Activated B cell treated with CpG ODN at 0.5 μM for 24 hours (primary cell): ENCODE results near the gene RLN2. TPM values are rescaled to one million over a fixed set of nuclear protein-coding genes. Genes with fewer than 3 reads are reported as not detected.

Experiments used
- ATAC-seq: fragments of 200-7000 bp; cut with Tn5 transposase; one replicate; pipeline ENCODE4 v1.10.0; 2021; ENCODE audit warnings: low read depth, mild to moderate bottlenecking, moderate library complexity
- CTCF ChIA-PET: fragments of 350-600 bp; sonication (Branson Sonifier 250); formaldehyde crosslinking; loops from one replicate; lab custom pipeline; 2021; ENCODE audit warnings: antibody characterized with exemption; lab: Charles Lee
- POLR2A ChIA-PET: fragments of 350-600 bp; sonication (Branson Sonifier 250); formaldehyde crosslinking; loops from one replicate; lab custom pipeline; 2021; ENCODE audit warnings: antibody characterized with exemption; lab: Charles Lee
- DNase-seq: peaks from one replicate; pipeline ENCODE4 v3.0.0; 2022
- H3K27ac Mint-ChIP-seq: one replicate; pipeline ENCODE4 v1.8.0; 2020; ENCODE audit warnings: mixed read lengths
- H3K27me3 Mint-ChIP-seq: one replicate; pipeline ENCODE4 v1.8.0; 2021; ENCODE audit warnings: mixed read lengths
- H3K36me3 Mint-ChIP-seq: one replicate; pipeline ENCODE4 v1.8.0; 2021; ENCODE audit warnings: low read depth, mixed read lengths
- H3K4me1 Mint-ChIP-seq: one replicate; pipeline ENCODE4 v1.8.0; 2021; ENCODE audit warnings: mixed read lengths
- H3K4me3 Mint-ChIP-seq: one replicate; pipeline ENCODE4 v1.8.0; 2020; ENCODE audit warnings: mild to moderate bottlenecking, mixed read lengths
- H3K9me3 Mint-ChIP-seq: one replicate; pipeline ENCODE4 v1.8.0; 2020; ENCODE audit warnings: mixed read lengths
- CTCF ChIP-seq: fragments of 200-600 bp; IDR thresholded peaks from one replicate; pipeline ENCODE4 v1.8.0; 2022; ENCODE audit warnings: antibody characterized with exemption, mild to moderate bottlenecking
- intact Hi-C: fragments of 100-400 bp; cut with micrococcal nuclease; formaldehyde crosslinking; loops from one replicate; pipeline ENCODE4 v1.15.1; 2024
- total RNA-seq: library from RNA; stranded (reverse); gene quantifications from 2 replicates; pipeline ENCODE4 v1.2.3, GENCODE V29; 2022

Gene RLN2
- total RNA-seq, 1 donor from 2014 or later: 1.9 TPM

GRCh38 chr9:5264219-5264595 is 40.3 kb downstream of the RLN2 start:
- no peaks in the 10 kb centered on the region for H3K27me3 Mint-ChIP-seq
- no peak for TF ChIP-seq CTCF
- ATAC-seq: no peak
- no peak for DNase-seq
- no peak overlapping the region for H3K4me3 Mint-ChIP-seq
- intact Hi-C loops: no loop called here
- no peak overlapping the region for H3K27ac Mint-ChIP-seq
- H3K4me1 Mint-ChIP-seq: no peaks in the 10 kb centered on the region
- CTCF ChIA-PET: interaction anchor here (1.1 kb wide), 1 partner anchor 504 kb away, joined by 3 read pairs; no protein-coding TSS in a partner anchor
- H3K36me3 Mint-ChIP-seq: no peaks in the 10 kb centered on the region
- peaks cover 3% of the 10 kb centered on the region for H3K9me3 Mint-ChIP-seq
- POLR2A ChIA-PET: no interaction called here

- intact Hi-C loops: loop anchor here (1.0 kb wide), 1 partner anchor 501 kb away; no protein-coding TSS in a partner anchor
- no peak for ATAC-seq
- H3K36me3 Mint-ChIP-seq: no peaks in the 10 kb centered on the region
These were observed 40.9 kb downstream of the RLN2 start for GRCh38 chr9:5263351-5264218.

More at GRCh38 chr9:5263351-5264218, 40.9 kb downstream of the RLN2 start:
- POLR2A ChIA-PET: no interaction called here
- Mint-ChIP-seq H3K9me3 (peaks cover 3% of the 10 kb centered on the region), H3K27ac (no peak overlapping the region), H3K4me1 (no peaks in the 10 kb centered on the region), H3K4me3 (no peak overlapping the region), H3K27me3 (no peaks in the 10 kb centered on the region)
- no peak for DNase-seq
- no peak for TF ChIP-seq CTCF
- CTCF ChIA-PET: interaction anchor here (1.1 kb wide), 1 partner anchor 504 kb away, joined by 3 read pairs; no protein-coding TSS in a partner anchor

Other genes with a start within 250 kb of the RLN2 start
- gene INSL6, start 119.1 kb downstream of the RLN2 start, total RNA-seq: not detected in 2 replicates
- gene INSL4, start 73.3 kb downstream of the RLN2 start, total RNA-seq: not detected in 2 replicates
- 1.2 and 1.9 TPM in 2 replicates for gene RLN1, start 35.2 kb upstream of the RLN2 start, total RNA-seq
- gene PLGRKT, start 133.2 kb upstream of the RLN2 start, total RNA-seq: 57.1 and 59.7 TPM in 2 replicates
- 47.4 and 48.9 TPM in 2 replicates for gene CD274, start 145.8 kb upstream of the RLN2 start, total RNA-seq
- gene PDCD1LG2, start 205.8 kb upstream of the RLN2 start, total RNA-seq: 2.1 and 2.8 TPM in 2 replicates